Neuron (in vitro differentiated cells): Measurements from ENCODE around the gene CENPL.
"Not testable (repeated sequence)": the region's sequence is repeated elsewhere in the genome, so short reads cannot be mapped to it uniquely, and the experiment has no call there.

Source experiments
- H2AFZ ChIP-seq: one replicate; pipeline ENCODE4 v1.6.1; 2013; ENCODE audit warnings: low read depth, mild to moderate bottlenecking, inconsistent platforms, low read length, moderate library complexity
- H3K27me3 ChIP-seq: one replicate; pipeline ENCODE4 v1.6.1; 2013; ENCODE audit warnings: low read length; ENCODE audit not compliant: insufficient read depth
- H3K36me3 ChIP-seq: one replicate; pipeline ENCODE4 v1.6.1; 2013; ENCODE audit warnings: low read length; ENCODE audit not compliant: insufficient read depth
- H3K4me1 ChIP-seq: one replicate; pipeline ENCODE4 v1.6.1; 2013; ENCODE audit warnings: low read length; ENCODE audit not compliant: insufficient read depth
- H3K4me3 ChIP-seq: 2 replicates; pipeline ENCODE4 v1.5.1; 2013; ENCODE audit warnings: mild to moderate bottlenecking, low read length, moderate library complexity
- H3K9me3 ChIP-seq: one replicate; pipeline ENCODE4 v1.6.1; 2013; ENCODE audit warnings: low read length

CENPL gene

GRCh38 chr1:173823781-173824314, 835 bp downstream of the CENPL start:
- peaks cover 11% of the 10 kb centered on the region for H3K36me3 ChIP-seq
- H3K27me3 ChIP-seq = no peaks in the 10 kb centered on the region
- peaks cover 13% of the 10 kb centered on the region for H3K4me1 ChIP-seq
- no peaks in the 10 kb centered on the region for H3K9me3 ChIP-seq
- peak overlapping the region; percentile 72 for H2AFZ ChIP-seq
- peak overlapping the region; percentile 85 for H3K4me3 ChIP-seq

DNA sequence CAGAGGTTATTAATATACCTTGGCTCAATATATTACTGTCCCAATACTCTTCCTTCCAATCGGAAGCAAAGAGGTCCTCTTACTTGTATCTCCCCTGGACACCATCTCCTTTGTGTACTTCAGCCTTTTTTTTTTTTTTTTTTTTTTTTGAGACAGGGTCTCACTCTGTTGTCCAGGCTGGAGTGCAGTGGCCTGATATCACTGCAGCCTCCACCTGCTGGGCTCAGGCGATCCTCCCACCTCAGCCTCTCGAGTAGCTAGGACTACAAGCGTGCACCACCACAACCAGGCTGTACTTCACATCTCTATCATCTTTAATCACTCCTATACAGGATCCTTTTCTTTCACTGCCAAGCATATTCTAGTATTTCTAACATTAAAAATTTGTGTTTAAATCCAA, 3.0 kb downstream of the CENPL start:
- H3K4me1 ChIP-seq = peaks cover 13% of the 10 kb centered on the region
- no peak overlapping the region for H2AFZ ChIP-seq
- no peak overlapping the region for H3K4me3 ChIP-seq

GRCh38 chr1:173818459-173818858, 6.2 kb downstream of the CENPL start:
- Histone ChIP-seq H3K4me3 (no peak overlapping the region), H3K27me3 (no peaks in the 10 kb centered on the region), H2AFZ (no peak overlapping the region), H3K9me3 (peaks cover 2% of the 10 kb centered on the region), H3K36me3 (peaks cover 18% of the 10 kb centered on the region), H3K4me1 (peaks cover 10% of the 10 kb centered on the region)

More for the DNA sequence above, 3.0 kb downstream of the CENPL start:
- H3K27me3 ChIP-seq = no peaks in the 10 kb centered on the region
- H3K9me3 ChIP-seq = peaks cover 2% of the 10 kb centered on the region
- H3K36me3 ChIP-seq = peaks cover 18% of the 10 kb centered on the region

GRCh38 chr1:173813654-173814053, 11.0 kb downstream of the CENPL start:
- H3K36me3 ChIP-seq = peaks cover 25% of the 10 kb centered on the region
- H3K4me1 ChIP-seq, H3K9me3 ChIP-seq, H3K27me3 ChIP-seq, H3K4me3 ChIP-seq, H2AFZ ChIP-seq: not testable (repeated sequence)

GRCh38 chr1:173802961-173803360, 21.7 kb downstream of the CENPL start:
- H3K4me3 ChIP-seq = no peak overlapping the region
- no peak overlapping the region for H2AFZ ChIP-seq
- no peaks in the 10 kb centered on the region for H3K4me1 ChIP-seq
- no peaks in the 10 kb centered on the region for H3K27me3 ChIP-seq
- H3K36me3 ChIP-seq = peaks cover 53% of the 10 kb centered on the region
- no peaks in the 10 kb centered on the region for H3K9me3 ChIP-seq

DNA sequence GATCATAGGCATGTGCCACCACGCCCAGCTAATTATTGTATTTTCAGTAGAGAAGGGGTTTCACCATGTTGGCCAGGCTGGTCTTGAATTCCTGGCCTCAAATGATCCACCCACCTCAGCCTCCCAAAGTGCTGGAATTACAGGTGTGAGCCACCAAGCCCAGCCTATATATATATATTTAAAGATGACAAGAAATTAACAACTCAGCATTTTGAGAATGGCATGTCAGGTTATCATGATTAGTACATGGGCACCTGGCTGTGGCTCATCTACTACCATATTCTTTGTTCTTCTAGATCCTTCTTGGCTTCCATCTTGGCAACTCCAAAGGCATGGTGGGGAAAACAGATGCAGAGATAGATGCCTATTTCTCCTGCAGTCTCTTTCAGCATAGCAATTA, 24.7 kb downstream of the CENPL start:
- H3K27me3 ChIP-seq, H3K4me1 ChIP-seq, H3K9me3 ChIP-seq: not testable (repeated sequence)

GRCh38 chr1:173798078-173798477, 26.6 kb downstream of the CENPL start:
- peaks cover 2% of the 10 kb centered on the region for H3K9me3 ChIP-seq
- no peaks in the 10 kb centered on the region for H3K4me1 ChIP-seq
- no peak overlapping the region for H2AFZ ChIP-seq
- H3K27me3 ChIP-seq = no peaks in the 10 kb centered on the region
- no peak overlapping the region for H3K4me3 ChIP-seq
- H3K36me3 ChIP-seq = peaks cover 26% of the 10 kb centered on the region

More for the DNA sequence above, 24.7 kb downstream of the CENPL start:
- H3K36me3 ChIP-seq = peaks cover 32% of the 10 kb centered on the region
- H2AFZ ChIP-seq, H3K4me3 ChIP-seq: not testable (repeated sequence)

- H3K27me3 ChIP-seq = no peaks in the 10 kb centered on the region
- no peak overlapping the region for H3K4me3 ChIP-seq
- peaks cover 22% of the 10 kb centered on the region for H3K36me3 ChIP-seq
- H3K4me1 ChIP-seq = no peaks in the 10 kb centered on the region
- H2AFZ ChIP-seq = no peak overlapping the region
- no peaks in the 10 kb centered on the region for H3K9me3 ChIP-seq
These were observed 34.8 kb downstream of the CENPL start for GRCh38 chr1:173789841-173790240.

GRCh38 chr1:173784997-173785396, 39.7 kb downstream of the CENPL start:
- Histone ChIP-seq H3K27me3 (no peaks in the 10 kb centered on the region), H3K36me3 (peaks cover 44% of the 10 kb centered on the region), H3K9me3 (no peaks in the 10 kb centered on the region), H2AFZ (no peak overlapping the region), H3K4me3 (no peak overlapping the region), H3K4me1 (no peaks in the 10 kb centered on the region)

GRCh38 chr1:173779936-173780335, 44.7 kb downstream of the CENPL start:
- Histone ChIP-seq H2AFZ (no peak overlapping the region), H3K36me3 (peaks cover 48% of the 10 kb centered on the region)

GRCh38 chr1:173775578-173776226, 49.0 kb downstream of the CENPL start:
- no peak overlapping the region for H3K4me3 ChIP-seq
- no peaks in the 10 kb centered on the region for H3K4me1 ChIP-seq
- H3K9me3 ChIP-seq = peaks cover 2% of the 10 kb centered on the region
- H3K27me3 ChIP-seq = no peaks in the 10 kb centered on the region
- H2AFZ ChIP-seq = no peak overlapping the region
- peaks cover 27% of the 10 kb centered on the region for H3K36me3 ChIP-seq

More at GRCh38 chr1:173779936-173780335, 44.7 kb downstream of the CENPL start:
- Histone ChIP-seq H3K9me3 (peaks cover 2% of the 10 kb centered on the region), H3K4me1 (no peaks in the 10 kb centered on the region), H3K4me3 (no peak overlapping the region), H3K27me3 (no peaks in the 10 kb centered on the region)

DNA sequence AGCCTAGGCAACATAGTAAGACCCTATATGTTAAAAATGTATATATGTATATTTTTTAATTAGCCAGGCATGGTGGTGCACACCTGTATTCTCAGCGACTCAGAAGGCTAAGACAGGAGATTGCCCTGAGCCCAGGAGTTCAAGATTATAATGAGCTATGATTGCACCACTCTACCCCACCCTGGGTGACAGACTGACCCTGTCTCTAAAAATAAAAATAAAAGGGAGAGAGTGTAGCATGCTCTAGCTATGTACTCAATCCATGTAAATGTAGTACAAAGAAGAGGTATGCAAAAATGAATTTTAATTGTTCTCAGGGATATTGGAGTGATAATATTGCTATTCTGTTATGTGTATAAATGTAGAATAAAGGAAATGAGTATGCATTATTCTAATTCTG, 53.1 kb downstream of the CENPL start:
- H3K9me3 ChIP-seq = no peaks in the 10 kb centered on the region
- H3K27me3 ChIP-seq = no peaks in the 10 kb centered on the region
- peaks cover 24% of the 10 kb centered on the region for H3K36me3 ChIP-seq
- no peak overlapping the region for H3K4me3 ChIP-seq
- no peak overlapping the region for H2AFZ ChIP-seq
- no peaks in the 10 kb centered on the region for H3K4me1 ChIP-seq

DNA sequence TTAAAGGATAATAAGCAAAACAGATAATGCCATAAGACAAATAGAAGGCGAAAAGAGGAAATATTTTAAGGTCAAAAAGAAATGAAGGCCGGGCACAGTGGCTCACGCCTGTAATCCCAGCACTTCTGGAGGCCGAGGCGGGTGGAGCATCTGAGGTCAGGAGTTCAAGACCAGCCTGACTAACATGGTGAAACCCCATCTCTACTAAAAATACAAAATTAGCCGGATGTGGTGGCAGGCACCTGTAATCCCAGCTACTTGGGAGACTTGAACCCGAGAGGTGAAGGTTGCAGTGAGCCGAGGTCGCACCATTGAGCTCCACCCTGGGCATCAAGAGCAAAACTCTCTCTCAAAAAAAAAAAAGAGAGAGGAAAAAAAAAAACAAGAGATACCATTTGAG, 54.4 kb downstream of the CENPL start:
- not testable (repeated sequence) for H3K27me3 ChIP-seq, H3K4me1 ChIP-seq, H3K4me3 ChIP-seq, H2AFZ ChIP-seq, H3K9me3 ChIP-seq
- peaks cover 18% of the 10 kb centered on the region for H3K36me3 ChIP-seq

- Histone ChIP-seq H3K4me1 (no peaks in the 10 kb centered on the region), H3K4me3 (no peak overlapping the region), H3K36me3 (peaks cover 10% of the 10 kb centered on the region), H3K9me3 (no peaks in the 10 kb centered on the region), H3K27me3 (no peaks in the 10 kb centered on the region), H2AFZ (no peak overlapping the region)
These were observed 55.9 kb downstream of the CENPL start for GRCh38 chr1:173768827-173769226.
